H1 (cell line): ENCODE results near the gene DYNC1I1. TPM values are rescaled to one million over a fixed set of nuclear protein-coding genes. Genes with fewer than 3 reads are reported as not detected.

ENCODE experiments used
- BACH1 ChIP-seq: IDR thresholded peaks from 2 replicates; pipeline ENCODE4 v1.6.1; 2012; ENCODE audit warnings: low read length, improper control_type of control experiment
- BRCA1 ChIP-seq: IDR thresholded peaks from 2 replicates; pipeline ENCODE4 v1.6.1; 2012; ENCODE audit warnings: low read depth, low read length, improper control_type of control experiment
- EGR1 ChIP-seq: IDR thresholded peaks from 2 replicates; pipeline ENCODE4 v1.6.1; 2011; ENCODE audit warnings: low read depth, low read length, borderline replicate concordance
- RBBP5 ChIP-seq: IDR thresholded peaks from 2 replicates; pipeline ENCODE4 v1.7.1; 2012; ENCODE audit warnings: low read depth, mild to moderate bottlenecking, inconsistent platforms, low read length, moderate library complexity, borderline replicate concordance
- RXRA ChIP-seq: IDR thresholded peaks from 2 replicates; pipeline ENCODE4 v1.6.1; 2011; ENCODE audit warnings: low read depth, mild to moderate bottlenecking, low read length, moderate library complexity; ENCODE audit not compliant: insufficient read depth
- SP1 ChIP-seq: IDR thresholded peaks from 2 replicates; pipeline ENCODE4 v1.6.1; 2011; ENCODE audit warnings: low read depth, low read length
- SP4 ChIP-seq: IDR thresholded peaks from 2 replicates; pipeline ENCODE4 v1.6.1; 2012; ENCODE audit warnings: low read length, inconsistent platforms
- SUZ12 ChIP-seq: fragments of 200-600 bp; sonication (generic); IDR thresholded peaks from 2 replicates; pipeline ENCODE4 v1.6.1; 2012; ENCODE audit warnings: mild to moderate bottlenecking, inconsistent platforms, low read length, moderate library complexity, mixed read lengths
- polyA plus RNA-seq, 7 experiments: library from polyadenylated mRNA; depleted of rRNA in 3 of 7; stranded (reverse) in 5 of 7; unstranded in 2 of 7; fragments of >200 nt in 5 of 7; fragments of 200-250 nt in 2 of 7; gene quantifications; 1 replicate in 5 of 7; 2 replicates in 1 of 7; 4 replicates in 1 of 7; pipeline versions ENCODE4 v1.2.1 to v1.2.3, GENCODE V29; 2011 to 2013; ENCODE audit warnings: missing spikeins in 2 of 7, mixed read lengths in 2 of 7
- total RNA-seq: library from RNA; stranded (reverse); fragmentation: NEBNext Ultra II Directional; extraction: Animal tissue kit (Norgen Biotek cat#: 25700); gene quantifications from 2 replicates; pipeline ENCODE4 v1.2.1, GENCODE V29; 2021
- TF ChIP-seq, protein P1 (sequence below): fragments of 300-600 bp; sonication (generic); IDR thresholded peaks from 2 replicates; pipeline ENCODE4 v1.7.1; 2012; ENCODE audit warnings: low read length, moderate library complexity, mild to moderate bottlenecking, inconsistent platforms; ENCODE audit not compliant: insufficient replicate concordance
- TF ChIP-seq, protein P2 (sequence below), 3 experiments: IDR thresholded peaks; 1 replicate in 2 of 3; 2 replicates in 1 of 3; pipeline versions ENCODE4 v1.5.1 to v1.6.1; 2011; ENCODE audit warnings: low read length in 3 of 3, mild to moderate bottlenecking in 3 of 3, inconsistent platforms in 2 of 3, low read depth in 1 of 3, moderate library complexity in 1 of 3; ENCODE audit not compliant: insufficient read depth in 1 of 3; ENCODE audit errors: control extremely low read depth in 1 of 3

Gene DYNC1I1
- total and polyA plus RNA-seq, 2 of the 8 experiments (the other 6 are each of a cell fraction or from before 2014, with no cell fraction given): 0.45 to 0.58 TPM

DNA sequence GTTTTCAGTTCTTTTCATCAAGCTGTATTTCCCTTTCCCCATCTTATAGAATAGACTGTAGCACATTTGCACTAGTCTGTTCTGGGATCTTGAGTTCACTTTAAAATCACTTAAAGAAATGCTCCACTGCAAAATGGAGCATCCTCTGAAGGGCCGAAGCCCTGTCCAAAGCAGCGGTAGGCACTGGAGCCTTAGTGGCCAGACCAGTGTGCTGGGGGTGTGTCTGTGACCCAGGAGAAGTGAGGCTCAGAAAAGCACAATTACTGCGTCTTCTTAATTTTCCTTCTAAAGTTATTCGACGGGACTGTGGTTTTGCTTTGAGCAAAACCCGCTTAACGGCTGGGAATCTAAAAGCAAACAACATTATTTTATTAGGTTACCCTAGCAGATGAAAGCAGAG, 343.8 kb downstream of the DYNC1I1 start (continued):
- TF ChIP-seq, protein P1, sequence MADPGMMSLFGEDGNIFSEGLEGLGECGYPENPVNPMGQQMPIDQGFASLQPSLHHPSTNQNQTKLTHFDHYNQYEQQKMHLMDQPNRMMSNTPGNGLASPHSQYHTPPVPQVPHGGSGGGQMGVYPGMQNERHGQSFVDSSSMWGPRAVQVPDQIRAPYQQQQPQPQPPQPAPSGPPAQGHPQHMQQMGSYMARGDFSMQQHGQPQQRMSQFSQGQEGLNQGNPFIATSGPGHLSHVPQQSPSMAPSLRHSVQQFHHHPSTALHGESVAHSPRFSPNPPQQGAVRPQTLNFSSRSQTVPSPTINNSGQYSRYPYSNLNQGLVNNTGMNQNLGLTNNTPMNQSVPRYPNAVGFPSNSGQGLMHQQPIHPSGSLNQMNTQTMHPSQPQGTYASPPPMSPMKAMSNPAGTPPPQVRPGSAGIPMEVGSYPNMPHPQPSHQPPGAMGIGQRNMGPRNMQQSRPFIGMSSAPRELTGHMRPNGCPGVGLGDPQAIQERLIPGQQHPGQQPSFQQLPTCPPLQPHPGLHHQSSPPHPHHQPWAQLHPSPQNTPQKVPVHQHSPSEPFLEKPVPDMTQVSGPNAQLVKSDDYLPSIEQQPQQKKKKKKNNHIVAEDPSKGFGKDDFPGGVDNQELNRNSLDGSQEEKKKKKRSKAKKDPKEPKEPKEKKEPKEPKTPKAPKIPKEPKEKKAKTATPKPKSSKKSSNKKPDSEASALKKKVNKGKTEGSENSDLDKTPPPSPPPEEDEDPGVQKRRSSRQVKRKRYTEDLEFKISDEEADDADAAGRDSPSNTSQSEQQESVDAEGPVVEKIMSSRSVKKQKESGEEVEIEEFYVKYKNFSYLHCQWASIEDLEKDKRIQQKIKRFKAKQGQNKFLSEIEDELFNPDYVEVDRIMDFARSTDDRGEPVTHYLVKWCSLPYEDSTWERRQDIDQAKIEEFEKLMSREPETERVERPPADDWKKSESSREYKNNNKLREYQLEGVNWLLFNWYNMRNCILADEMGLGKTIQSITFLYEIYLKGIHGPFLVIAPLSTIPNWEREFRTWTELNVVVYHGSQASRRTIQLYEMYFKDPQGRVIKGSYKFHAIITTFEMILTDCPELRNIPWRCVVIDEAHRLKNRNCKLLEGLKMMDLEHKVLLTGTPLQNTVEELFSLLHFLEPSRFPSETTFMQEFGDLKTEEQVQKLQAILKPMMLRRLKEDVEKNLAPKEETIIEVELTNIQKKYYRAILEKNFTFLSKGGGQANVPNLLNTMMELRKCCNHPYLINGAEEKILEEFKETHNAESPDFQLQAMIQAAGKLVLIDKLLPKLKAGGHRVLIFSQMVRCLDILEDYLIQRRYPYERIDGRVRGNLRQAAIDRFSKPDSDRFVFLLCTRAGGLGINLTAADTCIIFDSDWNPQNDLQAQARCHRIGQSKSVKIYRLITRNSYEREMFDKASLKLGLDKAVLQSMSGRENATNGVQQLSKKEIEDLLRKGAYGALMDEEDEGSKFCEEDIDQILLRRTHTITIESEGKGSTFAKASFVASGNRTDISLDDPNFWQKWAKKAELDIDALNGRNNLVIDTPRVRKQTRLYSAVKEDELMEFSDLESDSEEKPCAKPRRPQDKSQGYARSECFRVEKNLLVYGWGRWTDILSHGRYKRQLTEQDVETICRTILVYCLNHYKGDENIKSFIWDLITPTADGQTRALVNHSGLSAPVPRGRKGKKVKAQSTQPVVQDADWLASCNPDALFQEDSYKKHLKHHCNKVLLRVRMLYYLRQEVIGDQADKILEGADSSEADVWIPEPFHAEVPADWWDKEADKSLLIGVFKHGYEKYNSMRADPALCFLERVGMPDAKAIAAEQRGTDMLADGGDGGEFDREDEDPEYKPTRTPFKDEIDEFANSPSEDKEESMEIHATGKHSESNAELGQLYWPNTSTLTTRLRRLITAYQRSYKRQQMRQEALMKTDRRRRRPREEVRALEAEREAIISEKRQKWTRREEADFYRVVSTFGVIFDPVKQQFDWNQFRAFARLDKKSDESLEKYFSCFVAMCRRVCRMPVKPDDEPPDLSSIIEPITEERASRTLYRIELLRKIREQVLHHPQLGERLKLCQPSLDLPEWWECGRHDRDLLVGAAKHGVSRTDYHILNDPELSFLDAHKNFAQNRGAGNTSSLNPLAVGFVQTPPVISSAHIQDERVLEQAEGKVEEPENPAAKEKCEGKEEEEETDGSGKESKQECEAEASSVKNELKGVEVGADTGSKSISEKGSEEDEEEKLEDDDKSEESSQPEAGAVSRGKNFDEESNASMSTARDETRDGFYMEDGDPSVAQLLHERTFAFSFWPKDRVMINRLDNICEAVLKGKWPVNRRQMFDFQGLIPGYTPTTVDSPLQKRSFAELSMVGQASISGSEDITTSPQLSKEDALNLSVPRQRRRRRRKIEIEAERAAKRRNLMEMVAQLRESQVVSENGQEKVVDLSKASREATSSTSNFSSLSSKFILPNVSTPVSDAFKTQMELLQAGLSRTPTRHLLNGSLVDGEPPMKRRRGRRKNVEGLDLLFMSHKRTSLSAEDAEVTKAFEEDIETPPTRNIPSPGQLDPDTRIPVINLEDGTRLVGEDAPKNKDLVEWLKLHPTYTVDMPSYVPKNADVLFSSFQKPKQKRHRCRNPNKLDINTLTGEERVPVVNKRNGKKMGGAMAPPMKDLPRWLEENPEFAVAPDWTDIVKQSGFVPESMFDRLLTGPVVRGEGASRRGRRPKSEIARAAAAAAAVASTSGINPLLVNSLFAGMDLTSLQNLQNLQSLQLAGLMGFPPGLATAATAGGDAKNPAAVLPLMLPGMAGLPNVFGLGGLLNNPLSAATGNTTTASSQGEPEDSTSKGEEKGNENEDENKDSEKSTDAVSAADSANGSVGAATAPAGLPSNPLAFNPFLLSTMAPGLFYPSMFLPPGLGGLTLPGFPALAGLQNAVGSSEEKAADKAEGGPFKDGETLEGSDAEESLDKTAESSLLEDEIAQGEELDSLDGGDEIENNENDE: no peak
- TF ChIP-seq RBBP5: no peak
- no peak for TF ChIP-seq BRCA1
- no peak for TF ChIP-seq SP1
- TF ChIP-seq, protein P2, sequence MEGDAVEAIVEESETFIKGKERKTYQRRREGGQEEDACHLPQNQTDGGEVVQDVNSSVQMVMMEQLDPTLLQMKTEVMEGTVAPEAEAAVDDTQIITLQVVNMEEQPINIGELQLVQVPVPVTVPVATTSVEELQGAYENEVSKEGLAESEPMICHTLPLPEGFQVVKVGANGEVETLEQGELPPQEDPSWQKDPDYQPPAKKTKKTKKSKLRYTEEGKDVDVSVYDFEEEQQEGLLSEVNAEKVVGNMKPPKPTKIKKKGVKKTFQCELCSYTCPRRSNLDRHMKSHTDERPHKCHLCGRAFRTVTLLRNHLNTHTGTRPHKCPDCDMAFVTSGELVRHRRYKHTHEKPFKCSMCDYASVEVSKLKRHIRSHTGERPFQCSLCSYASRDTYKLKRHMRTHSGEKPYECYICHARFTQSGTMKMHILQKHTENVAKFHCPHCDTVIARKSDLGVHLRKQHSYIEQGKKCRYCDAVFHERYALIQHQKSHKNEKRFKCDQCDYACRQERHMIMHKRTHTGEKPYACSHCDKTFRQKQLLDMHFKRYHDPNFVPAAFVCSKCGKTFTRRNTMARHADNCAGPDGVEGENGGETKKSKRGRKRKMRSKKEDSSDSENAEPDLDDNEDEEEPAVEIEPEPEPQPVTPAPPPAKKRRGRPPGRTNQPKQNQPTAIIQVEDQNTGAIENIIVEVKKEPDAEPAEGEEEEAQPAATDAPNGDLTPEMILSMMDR (IDR thresholded peaks at IDR 0.05; ENCODE audit: control extremely low read depth in 1 of 3, insufficient read depth in 1 of 3, low read depth in 1 of 3, low read length in 3 of 3): no peak
- TF ChIP-seq BACH1: no peak
- no peak for TF ChIP-seq SP4
- no peak for TF ChIP-seq SUZ12
- no peak for TF ChIP-seq EGR1
- no peak for TF ChIP-seq RXRA
